NCI-H2171 (cell line): Measurements from ENCODE around the gene BCR.
A peak's percentile ranks its signal among the peaks of the same experiment; 100 is the strongest.

ENCODE experiments used
- DNase-seq: peaks from one replicate; lab custom pipeline; 2025; lab: John Stamatoyannopoulos, UW

The BCR gene

GRCh38 chr22:23217171-23218052 is 37.1 kb downstream of the BCR start:
- DNase-seq, result no peak

- no peak for DNase-seq
Observed at GRCh38 chr22:23218053-23218866, 38.0 kb downstream of the BCR start.

- DNase-seq, result peak; percentile 59
Observed at GRCh38 chr22:23218867-23219251, 38.5 kb downstream of the BCR start.

GRCh38 chr22:23219317-23219716 is 39.0 kb downstream of the BCR start:
- DNase-seq, result no peak

GRCh38 chr22:23219822-23220484 is 39.6 kb downstream of the BCR start:
- DNase-seq, result peak; percentile 64

DNA sequence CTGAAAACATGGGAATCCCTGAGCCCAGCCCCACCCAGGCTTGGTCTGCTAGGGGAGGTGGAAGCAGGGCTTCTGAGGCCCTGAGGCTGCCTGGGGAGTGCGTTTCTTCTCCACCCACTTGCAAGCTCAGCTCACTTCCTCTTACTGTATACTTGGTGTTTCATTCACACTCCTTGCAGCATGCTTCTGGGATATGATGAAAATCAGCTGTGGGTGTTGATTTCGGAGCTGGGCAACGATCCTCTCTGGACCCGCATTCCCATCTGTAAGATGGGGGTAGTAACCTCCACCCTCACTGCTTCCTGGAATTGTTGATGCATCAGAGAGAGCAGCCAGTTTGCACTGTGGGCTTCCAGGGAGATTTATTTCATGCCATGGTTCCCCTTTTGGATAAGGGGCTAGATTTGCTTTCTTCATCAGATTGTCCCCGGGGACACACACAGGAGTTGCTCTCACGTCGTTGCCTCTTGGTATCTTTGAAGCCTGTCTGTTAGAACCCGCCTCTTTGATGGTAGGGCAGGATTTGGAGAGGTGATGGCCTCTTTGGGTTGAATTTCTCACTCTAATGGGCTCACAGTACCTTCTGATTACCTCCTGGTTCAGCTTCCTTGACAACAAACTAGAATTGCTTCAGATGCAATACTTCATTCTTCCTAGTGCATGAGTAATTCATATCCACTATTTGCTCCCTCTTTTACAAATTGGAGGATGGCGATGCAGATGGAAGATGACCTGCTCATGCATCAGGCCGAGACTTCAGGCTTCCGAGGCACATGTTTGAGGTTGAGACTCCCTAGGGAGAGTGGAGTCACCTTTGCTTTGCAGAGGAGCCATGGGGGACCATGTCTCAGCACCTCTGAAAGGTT is 40.4 kb downstream of the BCR start:
- DNase-seq, result no peak

DNA sequence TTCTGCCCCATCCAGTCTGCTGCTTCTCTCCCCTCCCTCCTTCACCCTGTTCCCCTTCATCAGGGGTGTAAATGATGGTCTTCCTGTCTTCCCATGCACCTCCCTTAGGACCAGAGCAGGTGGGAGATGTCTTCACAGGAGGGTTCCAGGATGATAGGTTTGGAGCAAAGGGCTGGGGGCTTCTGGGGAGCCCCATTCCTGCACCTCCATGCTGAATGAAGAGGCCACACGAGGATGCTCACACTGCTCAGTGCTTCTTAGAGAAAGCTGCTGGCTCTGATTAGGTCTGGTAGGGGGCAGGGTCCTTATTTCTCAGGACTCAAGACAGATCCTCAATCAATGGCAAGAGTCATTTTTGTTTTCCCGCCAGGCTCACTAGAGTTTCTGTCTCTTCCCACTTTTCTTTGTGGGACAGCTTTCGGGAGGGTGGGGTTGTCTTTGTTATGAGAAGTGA is 41.1 kb downstream of the BCR start:
- no peak for DNase-seq

DNA sequence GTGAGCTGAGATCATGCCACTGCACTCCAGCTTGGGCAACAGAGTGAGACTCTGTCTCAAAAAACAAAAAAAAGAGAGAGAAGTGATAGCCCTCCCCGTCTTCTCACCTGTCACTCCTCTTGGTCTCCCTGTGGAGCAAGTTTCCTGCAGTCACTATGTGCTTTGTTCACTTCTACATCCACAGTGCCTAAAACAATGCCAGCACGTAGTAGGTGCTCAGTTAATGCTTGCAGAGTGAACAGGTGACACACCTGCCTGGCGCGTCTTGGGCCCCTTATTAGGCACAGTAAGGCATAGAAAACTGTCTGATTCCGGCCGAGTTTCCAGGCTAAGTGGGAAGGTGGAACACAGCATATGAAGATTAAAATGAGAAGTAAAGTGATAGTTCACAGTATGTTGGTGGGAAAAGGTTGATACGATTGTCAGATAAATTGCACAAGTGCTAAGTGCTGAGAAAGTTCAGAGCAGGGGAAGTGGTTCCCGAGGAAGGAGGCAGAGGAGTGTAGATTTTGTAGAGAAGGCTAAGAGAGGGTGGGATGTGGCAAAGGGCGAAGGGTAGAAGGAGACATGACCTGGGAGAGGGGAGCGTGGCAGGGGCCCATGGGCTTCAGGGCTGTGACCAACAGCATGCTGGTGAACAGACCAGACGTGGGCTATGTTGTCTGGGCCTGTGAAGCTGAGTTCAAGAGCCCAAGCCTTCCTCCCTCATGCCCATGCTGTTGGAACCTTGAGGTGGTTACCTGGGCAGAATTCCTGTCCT is 41.9 kb downstream of the BCR start:
- DNase-seq, result no peak

GRCh38 chr22:23222793-23223568 is 42.7 kb downstream of the BCR start:
- no peak for DNase-seq

- no peak for DNase-seq
Observed at GRCh38 chr22:23223569-23224317, 43.4 kb downstream of the BCR start.

DNA sequence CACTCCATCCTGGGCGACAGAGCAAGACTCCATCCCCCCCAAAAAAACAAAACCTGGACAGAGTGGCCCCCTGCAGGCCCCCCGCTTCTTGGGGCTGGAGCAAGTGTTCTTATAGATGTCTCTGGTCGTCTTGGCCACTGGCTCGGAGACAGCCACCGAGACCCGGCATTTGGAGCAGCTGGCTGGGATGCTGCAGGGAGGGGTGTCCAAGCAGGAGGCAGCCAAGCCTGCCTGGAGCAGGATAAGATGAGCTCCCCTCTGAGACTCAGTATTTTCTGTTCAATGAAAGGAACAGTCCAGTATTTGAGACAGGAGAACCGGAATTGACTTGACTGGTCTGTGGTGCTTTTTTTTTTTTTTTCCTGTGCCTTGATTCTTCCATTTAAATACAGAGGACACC is 44.5 kb downstream of the BCR start:
- no peak for DNase-seq

- no peak for DNase-seq
Observed at GRCh38 chr22:23225337-23225723, 45.0 kb downstream of the BCR start.

DNA sequence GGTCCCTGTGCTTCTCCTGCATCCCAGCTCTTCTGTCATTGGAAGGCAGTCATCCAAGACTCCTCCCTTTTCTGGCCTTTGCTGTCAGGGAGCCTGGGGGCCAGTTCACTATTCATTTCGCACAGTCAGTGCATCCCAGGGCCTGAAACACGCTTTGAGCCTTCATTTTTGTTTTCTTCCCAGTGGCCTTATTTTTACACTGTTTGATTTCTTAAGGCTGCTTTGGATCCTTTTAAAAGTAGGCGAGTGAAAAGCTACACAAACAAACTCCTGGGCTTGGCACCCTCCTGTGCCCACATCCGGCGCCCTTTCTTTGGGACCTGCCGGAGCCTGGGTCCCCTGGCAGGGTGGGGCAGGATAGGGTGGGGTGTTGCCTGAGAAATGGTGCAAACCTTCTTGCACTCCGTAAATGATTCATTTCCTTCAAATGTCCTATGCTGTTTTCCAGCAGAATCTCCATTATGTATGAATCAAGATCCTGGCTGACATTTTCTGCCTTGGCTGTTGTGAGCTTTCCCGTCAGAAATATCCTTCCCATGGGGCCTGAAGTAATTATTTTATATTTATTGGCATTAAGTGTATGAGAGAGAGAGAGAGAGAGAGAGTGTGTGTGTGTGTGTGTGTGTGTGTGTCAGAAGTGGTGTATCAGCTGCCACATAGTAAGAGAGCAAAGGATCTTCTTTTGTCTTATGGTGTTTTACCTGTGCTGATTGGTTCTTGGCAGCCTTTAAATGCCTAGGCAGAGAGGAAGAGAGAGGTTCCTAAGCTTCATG is 45.6 kb downstream of the BCR start:
- no peak for DNase-seq

GRCh38 chr22:23226497-23226850 is 46.2 kb downstream of the BCR start:
- no peak for DNase-seq

GRCh38 chr22:23227380-23227779 is 47.1 kb downstream of the BCR start:
- DNase-seq, result no peak

- DNase-seq, result no peak
Observed at GRCh38 chr22:23228503-23228902, 48.2 kb downstream of the BCR start.

GRCh38 chr22:23229646-23230045 is 49.3 kb downstream of the BCR start:
- DNase-seq, result no peak

- no peak for DNase-seq
Observed at GRCh38 chr22:23230348-23231068, 50.2 kb downstream of the BCR start.
